RWPE1 (cell line): ENCODE results near the gene KCNT2.

Experiments
- CTCF ChIA-PET: fragments of 350-600 bp; sonication (Branson Sonifier 250); formaldehyde crosslinking; extraction: SDS; loops from one replicate; lab custom pipeline; 2021; lab: Yijun Ruan, JAX
- POLR2A ChIA-PET: fragments of 400-600 bp; formaldehyde crosslinking; extraction: SDS; loops from one replicate; lab custom pipeline; 2020; ENCODE audit warnings: antibody characterized with exemption; ENCODE audit not compliant: low non-redundant PET; lab: Yijun Ruan, JAX
- DNase-seq: peaks from one replicate; pipeline ENCODE4 v3.0.0; 2012; ENCODE audit warnings: low spot score
- H3K27ac ChIP-seq: fragments of 450-650 bp; 2 replicates; pipeline ENCODE4 v1.5.1; 2017
- CTCF ChIP-seq: fragments of 450-650 bp; conservative IDR thresholded peaks from 2 replicates; pipeline ENCODE4 v1.5.1; 2017; ENCODE audit warnings: low read depth, mild to moderate bottlenecking

The KCNT2 gene

GRCh38 chr1:196437671-196438070 lies 170.6 kb downstream of the KCNT2 start:
- TF ChIP-seq CTCF = no peak
- ChIA-PET POLR2A (no interaction called here), CTCF (no interaction called here)
- no peak overlapping the region for H3K27ac ChIP-seq
- no peak for DNase-seq

- ChIA-PET POLR2A (no interaction called here), CTCF (no interaction called here)
- no peak for TF ChIP-seq CTCF
- DNase-seq = no peak
- H3K27ac ChIP-seq = no peak overlapping the region
Observed at GRCh38 chr1:196433000-196433399, 175.2 kb downstream of the KCNT2 start.

GRCh38 chr1:196427976-196428734 lies 180.1 kb downstream of the KCNT2 start:
- no peak overlapping the region for H3K27ac ChIP-seq
- CTCF ChIA-PET = interaction anchor here (0.6 kb wide), 1 partner anchor 244 kb away, joined by 4 read pairs; no protein-coding TSS in a partner anchor
- no peak for TF ChIP-seq CTCF
- POLR2A ChIA-PET = no interaction called here
- DNase-seq = no peak

GRCh38 chr1:196425513-196425912 lies 182.7 kb downstream of the KCNT2 start:
- POLR2A ChIA-PET = no interaction called here
- CTCF ChIA-PET = interaction anchor here (0.6 kb wide), 1 partner anchor 592 kb away, joined by 3 read pairs; no protein-coding TSS in a partner anchor
- TF ChIP-seq CTCF = no peak
- no peak for DNase-seq
- no peak overlapping the region for H3K27ac ChIP-seq

- no peak overlapping the region for H3K27ac ChIP-seq
- DNase-seq = no peak
- ChIA-PET CTCF (interaction anchor here (0.6 to 0.7 kb wide), 2 partner anchors 51 to 180 kb away, joined by 3 to 4 read pairs; no protein-coding TSS in a partner anchor), POLR2A (no interaction called here)
- TF ChIP-seq CTCF = no peak
Observed at GRCh38 chr1:196423612-196424011, 184.6 kb downstream of the KCNT2 start.

GRCh38 chr1:196418772-196419171 lies 189.5 kb downstream of the KCNT2 start:
- no peak overlapping the region for H3K27ac ChIP-seq
- ChIA-PET CTCF (interaction anchor here (0.6 kb wide), 1 partner anchor 539 kb away, joined by 3 read pairs; no protein-coding TSS in a partner anchor), POLR2A (no interaction called here)
- no peak for DNase-seq
- TF ChIP-seq CTCF = no peak
